Esophagus muscularis mucosa (tissue), 4 donors: ENCODE measurements around the gene BTBD9. TPM values are rescaled to one million over a fixed set of nuclear protein-coding genes. Genes with fewer than 3 reads are reported as not detected.

Experiments used
- DNase-seq: peaks from one replicate; pipeline ENCODE4 v3.0.0-alpha.2; 2017; ENCODE audit errors: extremely low spot score
- H3K27ac ChIP-seq, 4 donors: fragments of 200-600 bp; sonication (generic); replicated peaks in 1 of 4; 1 replicate in 3 of 4; 2 replicates in 1 of 4; pipeline ENCODE4 v1.5.1; 2016 to 2019; ENCODE audit warnings: mild to moderate bottlenecking in 1 of 4
- H3K27me3 ChIP-seq, 4 donors: fragments of 200-600 bp; sonication (generic); one replicate each; pipeline versions ENCODE4 v1.5.1 to v1.6.0; 2016 to 2019
- H3K36me3 ChIP-seq, 4 donors: fragments of 200-600 bp; sonication (generic); one replicate each; pipeline ENCODE4 v1.5.1; 2016 to 2019
- H3K4me1 ChIP-seq, 4 donors: fragments of 200-600 bp; sonication (generic); one replicate each; pipeline ENCODE4 v1.5.1; 2016 to 2019
- H3K4me3 ChIP-seq, 4 donors: fragments of 200-600 bp; sonication (generic); 1 replicate in 2 of 4; 2 replicates in 2 of 4; pipeline ENCODE4 v1.5.1; 2016 to 2019; ENCODE audit warnings: mild to moderate bottlenecking in 4 of 4, moderate library complexity in 1 of 4
- H3K9me3 ChIP-seq, 4 donors: fragments of 200-600 bp; sonication (generic); 1 replicate in 3 of 4; 2 replicates in 1 of 4; pipeline ENCODE4 v1.5.1; 2016 to 2019
- CTCF ChIP-seq, 3 experiments: fragments of 200-600 bp in 2 of 3; fragments of 450-650 bp in 1 of 3; sonication (generic) in 2 of 3; IDR thresholded peaks; one replicate each; pipeline ENCODE4 v1.5.1; 2017 to 2019; ENCODE audit warnings: antibody characterized with exemption in 3 of 3, mild to moderate bottlenecking in 2 of 3, moderate library complexity in 1 of 3
- EP300 ChIP-seq: sonication (generic); formaldehyde crosslinking; IDR thresholded peaks from one replicate; pipeline ENCODE4 v1.6.1; 2017; ENCODE audit warnings: antibody characterized with exemption
- POLR2A ChIP-seq: fragments of 450-650 bp; IDR thresholded peaks from one replicate; pipeline ENCODE4 v1.6.1; 2017; ENCODE audit warnings: antibody characterized with exemption, moderate library complexity, mild to moderate bottlenecking, low read depth
- POLR2AphosphoS5 ChIP-seq, 2 donors: sonication (generic); formaldehyde crosslinking; IDR thresholded peaks; one replicate each; pipeline ENCODE4 v1.6.1; 2017; ENCODE audit warnings: antibody characterized with exemption in 2 of 2
- WGBS: methylation state at CpG from one replicate; pipeline ENCODE4 v1.1.5; 2018; 5-methylcytosine and 5-hydroxymethylcytosine counted together
- intact Hi-C: fragments of 100-400 bp; cut with DNase I; formaldehyde crosslinking; loops from one replicate; pipeline ENCODE4 v1.15.1; 2023
- total RNA-seq, 4 donors: library from RNA; depleted of rRNA; stranded (reverse); fragments of >200 nt; gene quantifications; one replicate each; pipeline versions ENCODE4 v1.1.0 to v1.2.1, GENCODE V29; 2016

The BTBD9 gene
- total RNA-seq, 4 donors from 2014 or later: 9.4 to 14.1 (median 11.2) TPM

DNA sequence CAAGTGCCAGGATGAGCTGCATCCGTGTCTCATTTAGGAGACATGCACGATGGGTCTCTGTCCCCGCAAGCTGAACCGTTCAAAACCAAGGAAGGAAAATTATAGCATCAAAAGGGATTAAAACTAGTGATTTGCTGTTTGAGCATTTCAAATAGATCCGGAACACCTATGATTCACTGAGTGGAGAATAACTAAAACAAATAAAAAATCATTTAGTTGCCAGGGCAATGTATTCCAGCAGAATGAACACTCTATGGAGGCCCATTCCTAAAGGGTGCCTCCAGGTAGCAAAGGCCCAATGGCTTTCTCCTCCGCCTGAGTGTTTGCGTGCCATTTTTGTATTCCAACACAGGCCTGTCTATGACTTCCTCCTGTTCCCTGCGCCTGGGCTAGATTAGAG is 465.4 kb downstream of the BTBD9 start:
- no peak overlapping the region for H3K27ac ChIP-seq
- H3K9me3 ChIP-seq: no peaks in the 10 kb centered on the region
- 98% methylated on average over 8 of the region's 8 CpGs for WGBS
- peaks cover 0 to 24% (median 0%) of the 10 kb centered on the region in 4 donors for H3K36me3 ChIP-seq
- intact Hi-C loops: no loop called here
- no peak for TF ChIP-seq POLR2A
- TF ChIP-seq EP300: no peak
- TF ChIP-seq CTCF (IDR thresholded peaks at IDR 0.05): no peak
- TF ChIP-seq POLR2AphosphoS5 (IDR thresholded peaks at IDR 0.05): no peak
- no peak for DNase-seq
- no peaks in the 10 kb centered on the region for H3K27me3 ChIP-seq
- no peaks in the 10 kb centered on the region for H3K4me1 ChIP-seq
- H3K4me3 ChIP-seq: no peak overlapping the region

GRCh38 chr6:38173909-38174308 is 465.8 kb downstream of the BTBD9 start:
- TF ChIP-seq POLR2A (no peak), EP300 (no peak), CTCF (IDR thresholded peaks at IDR 0.05) (no peak), POLR2AphosphoS5 (IDR thresholded peaks at IDR 0.05) (no peak)
- DNase-seq: no peak
- Histone ChIP-seq H3K27ac (no peak overlapping the region), H3K27me3 (no peaks in the 10 kb centered on the region), H3K4me1 (no peaks in the 10 kb centered on the region), H3K4me3 (no peak overlapping the region), H3K9me3 (no peaks in the 10 kb centered on the region), H3K36me3 (peaks cover 0 to 24% (median 0%) of the 10 kb centered on the region in 4 donors)
- WGBS: 91% methylated on average over 11 of the region's 11 CpGs
- intact Hi-C loops: no loop called here

DNA sequence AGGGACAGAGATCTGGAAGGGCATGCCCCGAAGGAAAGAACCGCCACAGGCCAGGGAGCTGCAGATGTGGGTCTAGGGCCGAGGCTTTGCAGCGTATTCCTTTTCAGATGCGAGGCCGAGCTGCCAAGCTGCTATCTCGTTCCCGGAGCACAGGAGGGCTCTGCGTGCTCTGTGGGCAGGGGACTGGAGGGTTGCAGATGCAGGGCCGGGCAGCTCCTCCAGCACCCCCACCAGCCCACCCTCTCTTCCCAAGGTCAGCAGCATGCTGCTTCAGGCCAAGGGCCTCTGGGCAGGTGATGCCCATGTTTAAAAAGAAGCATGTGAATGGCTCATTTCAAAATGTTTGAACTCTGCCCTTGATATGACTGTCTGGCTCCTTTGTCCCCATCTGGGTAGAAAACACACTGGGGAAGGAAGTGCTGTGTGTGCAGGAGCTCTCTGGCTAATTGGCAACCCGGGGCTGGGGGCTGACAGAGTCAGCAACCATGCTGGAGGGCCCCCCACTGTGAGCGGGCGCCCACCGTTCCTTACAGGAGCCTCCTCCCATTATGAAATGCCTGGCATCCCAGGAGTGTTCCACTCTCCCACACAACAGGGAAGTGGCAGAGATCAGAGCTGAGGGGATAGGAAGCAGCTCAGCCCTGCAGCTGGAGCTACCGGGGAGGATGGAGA is 466.9 kb downstream of the BTBD9 start:
- intact Hi-C loops: no loop called here
- DNase-seq: no peak
- TF ChIP-seq POLR2A (no peak), POLR2AphosphoS5 (IDR thresholded peaks at IDR 0.05) (no peak), EP300 (no peak), CTCF (IDR thresholded peaks at IDR 0.05) (no peak)
- H3K4me3 ChIP-seq: no peak overlapping the region
- H3K36me3 ChIP-seq: peaks cover 0 to 24% (median 0%) of the 10 kb centered on the region in 4 donors
- H3K4me1 ChIP-seq: no peaks in the 10 kb centered on the region
- no peak overlapping the region for H3K27ac ChIP-seq
- H3K9me3 ChIP-seq: no peaks in the 10 kb centered on the region
- WGBS: 88% methylated on average over 9 of the region's 15 CpGs
- H3K27me3 ChIP-seq: no peaks in the 10 kb centered on the region

GRCh38 chr6:38171997-38172738 is 467.6 kb downstream of the BTBD9 start:
- H3K27me3 ChIP-seq: no peaks in the 10 kb centered on the region
- no peak overlapping the region for H3K27ac ChIP-seq
- H3K4me3 ChIP-seq: no peak overlapping the region
- peaks cover 0 to 24% (median 0%) of the 10 kb centered on the region in 4 donors for H3K36me3 ChIP-seq
- no peaks in the 10 kb centered on the region for H3K9me3 ChIP-seq
- intact Hi-C loops: no loop called here
- H3K4me1 ChIP-seq: no peaks in the 10 kb centered on the region
- DNase-seq: no peak
- TF ChIP-seq POLR2A: no peak
- no peak for TF ChIP-seq CTCF (IDR thresholded peaks at IDR 0.05)
- no peak for TF ChIP-seq POLR2AphosphoS5 (IDR thresholded peaks at IDR 0.05)
- TF ChIP-seq EP300: no peak
- WGBS: 88% methylated on average over 7 of the region's 13 CpGs
